ENCODE results near the gene PPEF2.

Gene PPEF2

GRCh38 chr4:75876218-75876617, 26.0 kb downstream of the PPEF2 start:
- no peak for DNase-seq (ENCODE audit: extremely low read depth, low read depth)
- TF ChIP-seq, protein P1, sequence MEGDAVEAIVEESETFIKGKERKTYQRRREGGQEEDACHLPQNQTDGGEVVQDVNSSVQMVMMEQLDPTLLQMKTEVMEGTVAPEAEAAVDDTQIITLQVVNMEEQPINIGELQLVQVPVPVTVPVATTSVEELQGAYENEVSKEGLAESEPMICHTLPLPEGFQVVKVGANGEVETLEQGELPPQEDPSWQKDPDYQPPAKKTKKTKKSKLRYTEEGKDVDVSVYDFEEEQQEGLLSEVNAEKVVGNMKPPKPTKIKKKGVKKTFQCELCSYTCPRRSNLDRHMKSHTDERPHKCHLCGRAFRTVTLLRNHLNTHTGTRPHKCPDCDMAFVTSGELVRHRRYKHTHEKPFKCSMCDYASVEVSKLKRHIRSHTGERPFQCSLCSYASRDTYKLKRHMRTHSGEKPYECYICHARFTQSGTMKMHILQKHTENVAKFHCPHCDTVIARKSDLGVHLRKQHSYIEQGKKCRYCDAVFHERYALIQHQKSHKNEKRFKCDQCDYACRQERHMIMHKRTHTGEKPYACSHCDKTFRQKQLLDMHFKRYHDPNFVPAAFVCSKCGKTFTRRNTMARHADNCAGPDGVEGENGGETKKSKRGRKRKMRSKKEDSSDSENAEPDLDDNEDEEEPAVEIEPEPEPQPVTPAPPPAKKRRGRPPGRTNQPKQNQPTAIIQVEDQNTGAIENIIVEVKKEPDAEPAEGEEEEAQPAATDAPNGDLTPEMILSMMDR (IDR thresholded peaks at IDR 0.05; ENCODE audit: low read depth, low read length), result no peak

GRCh38 chr4:75869100-75869499, 33.2 kb downstream of the PPEF2 start:
- DNase-seq (ENCODE audit: extremely low read depth, low read depth), result no peak
- TF ChIP-seq, protein P1 (IDR thresholded peaks at IDR 0.05; ENCODE audit: low read depth, low read length), result no peak

DNA sequence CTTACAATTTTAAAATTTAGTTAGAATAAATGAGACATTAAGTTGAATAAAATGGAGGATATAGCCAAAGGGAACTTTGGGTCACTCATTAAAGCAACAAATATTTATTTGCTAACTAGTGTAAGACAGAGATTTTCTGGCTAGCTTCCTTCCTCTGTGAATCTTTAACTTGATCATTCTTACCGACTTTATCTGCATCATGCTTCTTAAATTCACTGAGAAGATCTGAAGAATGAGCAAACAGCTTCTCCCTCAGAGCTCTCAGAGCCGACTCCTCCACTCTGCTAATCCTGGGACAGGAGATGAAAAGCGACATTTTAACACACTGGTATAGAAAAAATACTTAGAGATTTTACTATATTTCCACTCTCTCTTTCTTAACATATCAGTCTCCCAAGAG, 35.1 kb downstream of the PPEF2 start:
- TF ChIP-seq, protein P1 (IDR thresholded peaks at IDR 0.05; ENCODE audit: low read depth, low read length), result no peak
- no peak for DNase-seq (ENCODE audit: extremely low read depth, low read depth)

- DNase-seq (ENCODE audit: extremely low read depth, low read depth), result no peak
- TF ChIP-seq, protein P1 (IDR thresholded peaks at IDR 0.05; ENCODE audit: low read depth, low read length), result no peak
Measured at GRCh38 chr4:75860606-75861005, 41.6 kb downstream of the PPEF2 start.

DNA sequence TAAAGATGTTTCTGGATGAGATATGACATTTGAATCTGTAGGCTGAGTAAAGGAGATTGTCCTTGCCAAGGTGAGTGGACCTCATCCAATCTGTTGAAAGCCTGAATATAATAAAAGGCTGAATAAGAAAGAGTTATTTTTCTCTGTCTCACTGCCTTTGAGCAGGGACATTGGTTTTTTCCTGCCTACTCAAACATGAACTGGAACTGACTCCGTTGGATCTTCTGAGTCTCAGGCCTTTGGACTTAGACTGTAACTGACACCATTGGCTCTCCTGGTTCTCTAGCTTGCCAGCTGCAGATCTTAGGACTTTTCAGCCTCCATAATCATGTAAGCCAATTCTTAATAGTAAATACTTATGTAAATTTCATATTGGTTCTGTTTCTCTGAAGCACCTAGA, 43.5 kb downstream of the PPEF2 start:
- TF ChIP-seq, protein P1 (IDR thresholded peaks at IDR 0.05; ENCODE audit: low read depth, low read length), result no peak
- DNase-seq (ENCODE audit: extremely low read depth, low read depth), result no peak

DNA sequence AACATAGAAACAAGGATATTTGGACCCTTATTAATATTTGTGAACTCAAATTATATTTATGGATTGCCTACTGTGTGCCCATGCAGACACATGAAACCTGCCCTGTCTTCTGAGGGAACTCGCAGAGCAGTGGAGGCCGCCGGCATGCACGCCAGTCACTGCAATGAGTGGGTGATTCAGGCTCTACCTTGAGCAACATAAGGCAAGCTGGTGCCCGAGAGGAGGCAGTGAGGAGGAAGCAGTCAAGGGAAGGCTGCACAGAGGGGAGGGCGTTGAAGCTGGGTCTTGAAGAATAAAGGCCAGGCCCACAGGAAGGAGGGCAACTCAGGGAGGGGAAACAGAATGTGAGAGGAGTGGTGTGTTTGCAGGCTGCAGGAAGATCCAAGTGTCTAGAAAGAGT, 52.8 kb downstream of the PPEF2 start:
- TF ChIP-seq, protein P1 (IDR thresholded peaks at IDR 0.05; ENCODE audit: low read depth, low read length), result no peak
- DNase-seq (ENCODE audit: extremely low read depth, low read depth), result no peak

- TF ChIP-seq, protein P1 (IDR thresholded peaks at IDR 0.05; ENCODE audit: low read depth, low read length), result no peak
- no peak for DNase-seq (ENCODE audit: extremely low read depth, low read depth)
Measured at GRCh38 chr4:75848891-75849290, 53.4 kb downstream of the PPEF2 start.
